NCI-H510A treated with DMSO at 0.1 percent for 48 hours (cell line): ENCODE results near the gene PCYT1A.
"Not testable (repeated sequence)": the region's sequence is repeated elsewhere in the genome, so short reads cannot be mapped to it uniquely, and the experiment has no call there.

Source experiments
- DNase-seq: peaks from one replicate; lab custom pipeline; 2025; lab: John Stamatoyannopoulos, UW

The PCYT1A gene

GRCh38 chr3:196214783-196215441 lies 72.6 kb downstream of the PCYT1A start:
- no peak for DNase-seq

GRCh38 chr3:196210673-196211556 lies 76.6 kb downstream of the PCYT1A start, which contains the start of gene ZDHHC19:
TSS of gene ZDHHC19 (minus strand) at chr3:196211400. CDS start at chr3:196211315, 85 bp downstream.
- DNase-seq, result no peak

- not testable (repeated sequence) for DNase-seq
Observed at GRCh38 chr3:196209944-196210672, 77.4 kb downstream of the PCYT1A start.

- no peak for DNase-seq
Observed at GRCh38 chr3:196208942-196209695, 78.4 kb downstream of the PCYT1A start.

GRCh38 chr3:196207833-196208607 lies 79.5 kb downstream of the PCYT1A start:
- no peak for DNase-seq

- DNase-seq, result no peak
Observed at GRCh38 chr3:196207159-196207832, 80.2 kb downstream of the PCYT1A start.

GRCh38 chr3:196205442-196206205 lies 81.9 kb downstream of the PCYT1A start:
- not testable (repeated sequence) for DNase-seq

- no peak for DNase-seq
Observed at GRCh38 chr3:196203846-196204245, 83.7 kb downstream of the PCYT1A start.

GRCh38 chr3:196202516-196202970 lies 85.0 kb downstream of the PCYT1A start:
- DNase-seq, result no peak

GRCh38 chr3:196198771-196199753 lies 88.5 kb downstream of the PCYT1A start:
- no peak for DNase-seq

- no peak for DNase-seq
Observed at GRCh38 chr3:196198081-196198675, 89.3 kb downstream of the PCYT1A start.

GRCh38 chr3:196197524-196197923 lies 90.0 kb downstream of the PCYT1A start:
- DNase-seq, result no peak

GRCh38 chr3:196195664-196196265 lies 91.8 kb downstream of the PCYT1A start:
- no peak for DNase-seq

- DNase-seq, result no peak
Observed at GRCh38 chr3:196194542-196194915, 93.0 kb downstream of the PCYT1A start.

- no peak for DNase-seq
Observed at GRCh38 chr3:196193736-196194541, 93.6 kb downstream of the PCYT1A start.

GRCh38 chr3:196193133-196193735 lies 94.3 kb downstream of the PCYT1A start:
- no peak for DNase-seq
